ENCODE measurements around the gene COL27A1. TPM values are rescaled to one million over a fixed set of nuclear protein-coding genes. Genes with fewer than 3 reads are reported as not detected.

Gene COL27A1
- polyA plus RNA-seq, 4 donors, result 31.8 to 52.3 (median 39.3) TPM

DNA sequence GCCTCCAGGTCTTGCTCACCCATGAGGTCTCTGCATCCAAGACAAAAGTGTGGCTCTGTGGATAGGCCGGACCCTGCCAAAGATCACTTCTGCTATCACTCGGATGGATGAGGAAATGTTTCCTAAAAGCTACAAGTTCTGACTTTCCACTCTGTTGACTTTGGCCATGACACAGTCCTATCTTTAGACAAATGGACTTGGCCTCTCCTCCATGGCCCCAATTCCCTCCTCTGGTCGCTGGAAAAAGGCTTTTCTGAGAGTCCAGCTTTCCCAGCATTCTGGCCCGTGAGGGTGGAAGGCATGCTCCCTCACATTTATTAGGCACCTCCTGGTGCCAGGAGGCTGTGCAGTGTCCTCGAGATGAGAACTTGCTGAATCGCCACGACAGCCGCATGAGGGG lies 83.1 kb downstream of the COL27A1 start:
- no peak for DNase-seq (ENCODE audit: low read depth in 4 of 4, low spot score in 3 of 4)

DNA sequence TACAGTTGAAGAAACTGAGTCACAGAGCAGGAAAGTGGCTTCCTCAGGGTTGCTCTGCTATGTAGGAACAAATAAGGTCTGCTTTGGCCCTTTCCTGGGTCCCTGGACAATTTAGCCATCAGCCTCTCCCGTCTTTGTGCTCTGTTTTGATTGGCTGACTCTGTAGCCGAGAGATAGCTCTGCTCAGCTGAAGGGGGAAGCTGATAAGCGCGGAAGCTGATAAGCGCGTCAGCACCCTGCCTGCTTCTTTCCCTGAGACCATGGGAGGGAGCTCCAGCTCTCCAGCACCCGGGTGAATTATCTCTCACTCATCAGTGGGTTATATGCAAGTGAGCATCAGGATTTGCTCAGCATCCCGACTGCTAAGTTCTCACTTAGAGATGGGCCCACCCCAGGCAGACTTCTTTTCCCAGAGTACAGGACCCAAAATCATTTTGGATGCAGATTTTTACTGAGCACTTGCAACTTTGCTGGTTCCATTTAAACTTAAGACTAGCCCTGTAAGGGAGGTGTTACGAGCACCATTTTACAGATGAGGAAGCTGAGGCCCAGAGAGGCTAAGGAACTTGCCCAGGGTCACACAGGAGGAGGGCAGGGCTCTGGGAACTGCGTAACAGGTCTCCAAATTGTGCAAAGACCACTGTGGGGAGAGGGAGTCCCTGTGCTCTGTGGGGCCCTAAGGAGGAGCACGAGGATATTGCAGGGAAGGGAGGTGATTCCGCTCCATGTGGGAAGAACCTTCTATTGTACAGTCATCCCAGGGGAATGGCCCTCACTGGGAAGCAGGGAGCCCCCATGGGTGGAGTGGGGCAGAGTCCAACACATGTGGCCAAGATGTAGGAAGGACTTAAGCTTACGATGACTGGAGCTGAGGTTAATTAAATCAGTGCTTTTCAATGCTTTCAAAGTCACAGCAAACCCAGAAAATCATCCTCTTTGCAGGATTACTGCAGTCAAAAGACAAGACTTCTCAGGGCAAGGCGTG lies 83.8 kb downstream of the COL27A1 start:
- DNase-seq (ENCODE audit: low read depth in 4 of 4, low spot score in 3 of 4), result no peak

DNA sequence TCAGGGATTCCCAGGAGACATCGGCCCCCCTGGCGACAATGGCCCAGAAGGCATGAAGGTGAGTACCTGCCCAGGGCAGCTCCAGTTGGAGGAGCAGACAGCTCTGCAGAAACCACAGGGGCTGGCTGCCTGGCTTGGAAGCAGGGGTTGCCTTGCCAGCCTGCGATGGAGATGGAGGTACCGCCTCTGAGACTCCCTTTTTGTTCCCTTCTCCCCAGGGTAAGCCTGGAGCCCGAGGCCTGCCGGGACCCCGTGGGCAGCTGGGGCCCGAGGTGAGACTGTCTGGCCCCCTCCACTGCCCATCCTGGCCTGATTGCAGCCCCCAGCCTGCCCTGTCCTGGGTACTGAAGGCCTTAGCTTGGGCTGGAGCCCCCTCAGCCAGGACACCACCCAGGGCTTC lies 84.9 kb downstream of the COL27A1 start:
- DNase-seq (ENCODE audit: low read depth in 4 of 4, low spot score in 3 of 4), result no peak

DNA sequence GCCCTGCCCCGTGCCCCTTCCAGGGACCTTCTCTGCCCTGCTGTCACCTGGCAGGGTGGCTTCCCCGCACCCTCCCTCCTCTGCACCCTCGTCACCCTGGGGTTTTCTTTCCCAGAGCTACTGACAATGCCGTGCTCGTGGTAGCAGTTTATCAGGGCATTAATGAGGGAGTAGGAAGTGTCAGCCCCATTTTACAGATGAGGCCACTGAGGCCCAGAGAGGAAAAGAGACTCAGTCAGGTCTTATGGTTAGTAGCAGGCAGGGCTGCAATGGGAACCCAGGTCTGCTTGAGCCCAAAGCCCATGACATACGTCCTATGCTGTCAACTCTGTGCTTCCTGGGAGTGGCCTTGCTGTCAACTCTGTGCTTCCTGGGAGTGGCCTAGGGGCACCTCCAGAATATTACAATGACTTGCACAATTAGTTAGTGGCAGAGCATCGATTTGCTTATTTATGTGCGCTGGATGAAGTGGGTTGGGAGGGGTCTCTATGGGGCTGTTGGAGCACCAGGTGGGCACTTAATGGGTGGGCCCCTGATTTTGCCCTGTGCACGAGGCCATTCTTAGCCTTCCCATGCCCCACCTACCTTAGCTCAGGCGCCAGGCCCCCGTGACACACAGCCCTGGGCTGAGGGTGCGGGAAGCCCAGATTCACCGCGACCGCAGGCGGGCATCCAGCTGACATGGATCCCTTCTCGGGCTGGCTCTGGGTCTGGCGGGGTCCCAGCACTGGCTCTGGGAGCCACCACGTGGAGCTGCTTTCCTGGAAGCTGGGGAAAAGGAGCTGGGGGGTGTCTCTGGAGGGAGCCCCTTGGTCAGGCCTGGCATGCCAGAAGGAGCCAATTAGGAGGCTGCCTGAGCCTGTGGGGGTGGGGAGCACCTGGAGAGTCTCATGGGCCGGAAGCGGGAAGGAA lies 85.6 kb downstream of the COL27A1 start:
- DNase-seq (ENCODE audit: low read depth in 4 of 4, low spot score in 3 of 4), result no peak

DNA sequence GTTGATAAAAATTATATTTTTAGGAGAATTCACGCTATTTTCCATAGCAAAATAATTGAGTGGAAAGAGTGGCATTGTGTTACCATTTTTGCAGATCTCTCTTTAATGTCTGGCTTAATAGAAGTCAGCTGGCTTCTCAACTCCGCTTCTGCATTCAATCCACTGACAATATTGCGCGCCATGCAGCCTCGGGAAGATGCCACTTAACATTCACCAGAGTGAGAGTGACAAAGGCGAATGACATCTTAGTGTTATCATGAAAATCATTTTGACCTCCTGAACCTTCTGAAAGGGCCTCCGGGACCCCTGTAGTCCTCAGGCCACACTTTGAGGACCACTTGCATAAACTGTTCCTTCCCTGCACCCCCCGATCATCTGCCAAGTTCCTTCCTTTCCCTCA lies 87.5 kb downstream of the COL27A1 start:
- DNase-seq (ENCODE audit: low read depth in 4 of 4, low spot score in 3 of 4), result no peak

DNA sequence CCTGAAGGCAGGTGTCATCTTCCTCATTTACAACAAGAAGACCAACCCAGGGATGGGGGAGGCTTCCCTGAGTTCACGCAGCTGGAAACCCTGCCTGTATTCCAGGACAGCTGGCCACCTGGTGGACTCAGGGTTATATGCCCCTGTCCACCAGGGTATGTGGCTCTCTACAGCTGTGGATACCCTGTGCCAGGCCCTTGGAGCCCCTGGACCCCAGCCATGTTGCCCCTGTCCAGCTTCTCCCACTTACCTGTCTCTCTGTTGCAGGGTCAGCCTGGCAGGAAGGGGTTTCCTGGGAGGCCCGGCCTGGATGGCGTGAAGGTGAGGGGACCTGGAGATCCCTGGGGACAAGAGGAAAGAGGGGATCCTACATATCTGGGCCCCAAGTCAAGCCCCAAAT lies 87.9 kb downstream of the COL27A1 start:
- DNase-seq (ENCODE audit: low read depth in 4 of 4, low spot score in 3 of 4), result no peak

DNA sequence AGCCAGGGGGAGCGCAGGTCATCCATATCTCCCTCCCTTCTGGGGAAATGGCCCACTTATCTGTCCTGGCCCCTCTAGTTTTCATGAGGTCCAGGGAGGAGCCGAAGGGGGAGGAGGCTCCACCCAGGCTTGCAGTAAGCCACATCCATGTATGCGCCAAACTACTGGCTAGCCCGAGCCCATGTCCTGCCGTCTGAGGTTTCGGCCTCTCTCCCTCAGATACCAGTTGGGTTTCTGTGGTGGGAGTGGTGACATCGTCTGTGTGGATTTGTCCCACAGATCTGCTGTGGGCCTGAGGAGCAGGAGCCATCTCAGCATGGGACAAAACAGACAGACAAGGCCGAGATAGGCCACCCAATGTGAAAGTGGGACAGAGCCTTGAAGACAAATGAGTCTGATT lies 89.2 kb downstream of the COL27A1 start:
- no peak for DNase-seq (ENCODE audit: low read depth in 4 of 4, low spot score in 3 of 4)

DNA sequence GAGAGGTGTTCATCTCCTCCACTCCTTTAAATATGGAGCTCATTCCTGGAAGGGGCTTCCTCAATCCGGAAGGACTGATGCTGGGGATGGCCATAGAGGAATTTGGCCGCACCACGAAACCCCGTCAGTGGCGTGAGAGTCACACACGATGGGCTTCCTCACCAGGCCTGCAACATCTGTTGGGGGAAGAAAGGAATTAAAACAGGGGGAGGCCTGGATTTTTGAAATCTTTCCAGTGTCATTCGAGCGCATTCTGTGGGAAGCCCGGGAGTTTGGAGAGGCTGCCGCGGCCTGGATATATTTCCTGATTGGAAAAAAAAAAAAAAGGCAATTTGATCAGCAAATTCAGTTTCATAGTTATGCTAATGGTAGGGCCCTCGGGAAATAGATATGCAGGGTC lies 91.2 kb downstream of the COL27A1 start:
- DNase-seq (ENCODE audit: low read depth in 4 of 4, low spot score in 3 of 4), result no peak

DNA sequence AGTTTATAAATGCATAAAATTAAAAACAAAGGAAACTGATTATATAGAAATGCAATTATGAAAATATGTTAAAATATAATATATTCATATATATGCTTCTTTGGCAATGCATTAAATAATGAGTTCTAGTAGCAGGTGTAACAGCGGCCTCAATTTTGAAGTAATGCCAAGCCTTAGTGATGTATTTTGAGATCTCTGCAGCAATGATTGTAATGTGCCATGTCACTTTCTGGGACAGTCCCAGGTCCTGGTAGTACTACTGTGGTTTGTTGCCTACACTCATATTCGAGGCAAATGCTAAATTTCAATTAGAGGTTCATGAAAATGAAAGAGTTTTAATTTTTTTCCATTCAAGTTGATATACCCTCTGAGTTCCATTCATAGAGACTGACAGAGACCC lies 91.7 kb downstream of the COL27A1 start:
- DNase-seq (ENCODE audit: low read depth in 4 of 4, low spot score in 3 of 4), result no peak

DNA sequence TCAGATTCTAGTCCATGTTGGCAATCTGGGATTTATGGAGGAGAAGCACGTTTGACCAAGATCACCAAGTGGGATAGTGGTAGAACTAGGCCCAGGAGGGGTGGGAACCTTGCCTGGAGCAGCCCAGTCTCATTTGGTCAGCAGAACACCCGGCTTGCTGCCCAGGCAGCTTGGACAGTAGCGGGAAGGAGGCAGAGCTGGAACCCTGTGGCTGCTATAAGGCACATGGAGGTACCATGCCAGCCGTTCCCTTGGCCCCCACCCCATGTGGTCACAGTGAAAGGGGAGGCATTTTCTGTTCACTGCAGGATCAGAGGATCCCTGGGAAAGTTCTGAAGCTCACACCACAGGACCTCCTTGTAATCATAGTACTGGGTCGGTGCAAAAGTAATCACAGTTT lies 92.2 kb downstream of the COL27A1 start:
- no peak for DNase-seq (ENCODE audit: low read depth in 4 of 4, low spot score in 3 of 4)

DNA sequence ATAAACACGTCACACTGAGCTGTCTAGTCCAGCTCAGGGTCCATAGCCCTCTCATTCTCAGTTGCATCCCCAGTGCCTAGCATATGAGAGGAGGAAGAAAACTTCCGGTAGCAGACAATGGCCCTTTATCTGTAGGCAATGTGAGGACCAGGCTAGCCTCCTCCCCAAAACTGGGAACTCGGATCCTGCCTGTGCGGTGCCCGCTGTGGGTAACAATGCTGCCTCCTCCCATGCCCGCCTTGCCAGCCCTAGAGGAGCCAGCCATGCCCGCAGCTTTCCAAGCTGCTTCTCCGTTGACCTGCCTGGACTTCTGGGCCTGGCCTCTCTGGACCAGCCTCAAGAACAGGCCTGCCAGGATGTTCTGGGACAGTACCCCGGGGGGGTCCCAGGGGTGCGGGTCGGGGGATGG lies 93.0 kb downstream of the COL27A1 start:
- DNase-seq (ENCODE audit: low read depth in 4 of 4, low spot score in 3 of 4), result no peak

DNA sequence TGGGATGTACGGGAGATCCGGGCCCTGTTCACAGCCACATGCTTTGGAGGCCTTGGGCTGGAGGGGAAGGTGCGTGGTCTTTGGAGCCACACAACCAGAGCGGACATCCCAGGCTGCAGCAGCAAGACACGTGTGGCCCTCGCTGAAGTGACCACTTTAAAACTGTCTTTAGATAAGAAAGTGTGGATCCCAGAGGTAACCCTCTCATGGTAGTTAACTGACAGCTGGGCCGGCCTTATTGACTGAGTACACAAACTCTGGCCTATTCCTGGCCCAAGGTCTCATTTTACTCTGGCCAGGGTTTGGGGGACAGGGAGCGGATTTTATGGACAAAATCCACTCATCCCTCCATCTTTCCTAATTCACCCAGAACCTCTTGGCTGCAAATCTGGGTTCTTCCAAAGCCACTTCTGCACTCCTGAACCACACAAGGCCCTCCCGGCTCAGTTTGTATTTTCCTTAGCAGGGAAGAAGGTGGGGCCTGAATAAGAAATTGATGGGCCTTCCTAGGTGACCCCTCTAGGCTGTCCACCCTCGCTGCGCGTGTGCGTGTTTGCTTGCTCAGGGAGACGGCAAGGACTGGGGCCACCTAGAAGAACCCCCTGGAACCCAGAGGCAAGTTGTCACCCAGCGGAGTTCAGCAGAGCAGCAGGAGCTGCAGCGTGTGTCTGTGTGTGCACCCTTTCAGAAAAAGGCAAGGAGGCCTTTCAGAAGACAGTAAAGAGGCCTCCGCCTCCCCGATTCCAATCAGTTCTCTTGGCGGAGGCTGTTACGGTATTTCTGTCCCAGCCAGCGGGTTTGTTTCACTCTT lies 94.3 kb downstream of the COL27A1 start:
- no peak for DNase-seq (ENCODE audit: low read depth in 4 of 4, low spot score in 3 of 4)

DNA sequence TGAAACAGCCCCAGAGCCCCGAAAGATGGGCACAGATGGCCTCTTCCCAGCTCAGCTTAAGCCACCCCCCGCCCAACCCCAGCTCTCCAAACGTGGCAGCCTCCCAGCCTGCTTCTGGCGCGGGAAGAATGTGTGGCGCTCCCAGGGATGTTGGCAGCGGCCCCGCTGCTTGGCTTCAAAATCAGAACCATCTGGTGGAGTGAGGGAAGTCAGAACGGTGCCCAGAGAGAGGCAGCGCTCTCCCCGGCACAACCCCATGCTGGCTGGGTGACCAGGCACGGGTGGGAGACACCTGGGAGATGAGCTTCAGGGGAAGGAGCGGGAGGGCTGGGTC lies 94.9 kb downstream of the COL27A1 start:
- DNase-seq (ENCODE audit: low read depth in 4 of 4, low spot score in 3 of 4), result no peak

DNA sequence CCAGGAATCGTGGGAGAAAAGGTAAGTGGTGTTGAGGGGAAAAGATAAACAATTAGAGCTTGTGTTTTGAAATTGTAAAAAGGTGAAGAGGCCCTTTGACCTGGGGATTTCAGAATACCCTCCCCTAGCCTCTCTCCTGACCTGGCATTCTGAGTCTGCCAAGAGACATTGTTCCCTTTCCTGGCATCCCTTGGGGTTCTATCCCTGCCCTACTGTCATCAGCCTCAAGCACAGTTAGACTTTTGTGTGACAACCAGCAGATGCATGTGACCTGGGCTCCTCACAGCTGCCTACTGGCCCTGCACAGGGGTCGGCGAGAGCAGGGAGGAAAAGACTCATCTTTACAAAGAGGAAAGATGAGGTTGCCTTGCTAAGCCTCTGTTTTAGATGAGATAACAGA lies 95.3 kb downstream of the COL27A1 start:
- no peak for DNase-seq (ENCODE audit: low read depth in 4 of 4, low spot score in 3 of 4)

DNA sequence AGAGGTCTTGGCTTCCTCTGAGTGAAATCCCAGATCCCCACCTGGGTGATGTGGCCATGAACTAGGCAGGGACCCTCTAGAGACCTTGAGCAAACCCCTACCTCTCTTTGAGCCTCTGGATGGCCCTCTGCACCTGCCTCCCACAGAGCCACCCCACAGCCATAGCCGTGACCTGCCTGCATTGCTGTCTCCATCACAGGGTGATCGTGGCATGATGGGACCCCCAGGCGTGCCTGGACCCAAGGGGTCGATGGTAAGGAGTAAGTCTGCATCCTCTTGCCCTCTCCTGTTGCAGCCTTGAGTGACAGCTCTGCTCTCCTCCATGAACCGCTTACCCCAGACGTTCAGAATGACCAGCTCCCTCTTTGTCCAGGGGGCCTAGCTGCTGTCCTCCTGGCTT lies 97.1 kb downstream of the COL27A1 start:
- no peak for DNase-seq (ENCODE audit: low read depth in 4 of 4, low spot score in 3 of 4)

DNA sequence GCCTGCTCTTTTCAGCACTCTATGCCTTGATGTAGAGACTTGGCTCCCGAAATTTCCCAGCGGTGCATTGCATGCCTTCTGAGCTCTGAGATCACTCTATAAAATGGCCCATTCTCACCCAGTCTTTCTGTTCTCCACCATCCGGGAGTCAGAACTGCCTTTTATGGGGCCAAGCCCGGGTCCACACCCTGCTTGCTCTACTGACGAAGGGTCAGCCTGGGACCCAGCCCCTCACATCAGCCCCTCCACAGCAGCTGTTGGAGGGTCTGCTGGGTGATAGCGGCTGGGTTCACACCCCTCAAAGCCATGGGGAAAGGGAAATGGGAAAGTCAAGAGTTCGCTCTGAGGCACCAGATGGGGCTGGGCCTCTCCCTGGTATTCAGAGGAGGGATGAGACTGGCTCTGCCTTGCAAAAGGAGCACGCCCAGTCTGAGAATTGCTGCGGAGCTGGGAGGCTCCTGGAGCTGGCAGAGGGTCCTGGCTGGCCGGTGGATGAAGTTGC lies 101.5 kb downstream of the COL27A1 start:
- DNase-seq (ENCODE audit: low read depth in 4 of 4, low spot score in 3 of 4), result no peak

DNA sequence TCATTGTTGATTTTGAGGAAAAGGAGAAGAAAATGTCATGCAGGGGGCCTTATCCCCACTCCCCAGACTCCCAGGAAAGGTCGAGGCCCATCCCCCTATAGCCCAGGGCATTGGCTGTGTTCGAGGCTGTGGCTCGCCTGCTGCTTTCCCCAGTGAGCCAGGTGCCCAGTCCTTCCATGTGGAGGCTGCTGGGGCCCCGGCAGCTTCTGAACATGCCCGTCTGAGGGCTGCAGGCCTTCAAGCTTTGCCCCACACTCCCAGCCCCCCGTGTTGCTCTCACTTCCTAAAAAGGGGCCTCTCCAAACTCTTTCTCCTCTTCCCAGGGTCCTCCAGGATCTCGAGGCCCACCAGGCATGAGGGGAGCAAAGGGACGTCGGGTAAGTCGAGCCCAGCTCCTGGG lies 102.9 kb downstream of the COL27A1 start:
- DNase-seq (ENCODE audit: low read depth in 4 of 4, low spot score in 3 of 4), result no peak

DNA sequence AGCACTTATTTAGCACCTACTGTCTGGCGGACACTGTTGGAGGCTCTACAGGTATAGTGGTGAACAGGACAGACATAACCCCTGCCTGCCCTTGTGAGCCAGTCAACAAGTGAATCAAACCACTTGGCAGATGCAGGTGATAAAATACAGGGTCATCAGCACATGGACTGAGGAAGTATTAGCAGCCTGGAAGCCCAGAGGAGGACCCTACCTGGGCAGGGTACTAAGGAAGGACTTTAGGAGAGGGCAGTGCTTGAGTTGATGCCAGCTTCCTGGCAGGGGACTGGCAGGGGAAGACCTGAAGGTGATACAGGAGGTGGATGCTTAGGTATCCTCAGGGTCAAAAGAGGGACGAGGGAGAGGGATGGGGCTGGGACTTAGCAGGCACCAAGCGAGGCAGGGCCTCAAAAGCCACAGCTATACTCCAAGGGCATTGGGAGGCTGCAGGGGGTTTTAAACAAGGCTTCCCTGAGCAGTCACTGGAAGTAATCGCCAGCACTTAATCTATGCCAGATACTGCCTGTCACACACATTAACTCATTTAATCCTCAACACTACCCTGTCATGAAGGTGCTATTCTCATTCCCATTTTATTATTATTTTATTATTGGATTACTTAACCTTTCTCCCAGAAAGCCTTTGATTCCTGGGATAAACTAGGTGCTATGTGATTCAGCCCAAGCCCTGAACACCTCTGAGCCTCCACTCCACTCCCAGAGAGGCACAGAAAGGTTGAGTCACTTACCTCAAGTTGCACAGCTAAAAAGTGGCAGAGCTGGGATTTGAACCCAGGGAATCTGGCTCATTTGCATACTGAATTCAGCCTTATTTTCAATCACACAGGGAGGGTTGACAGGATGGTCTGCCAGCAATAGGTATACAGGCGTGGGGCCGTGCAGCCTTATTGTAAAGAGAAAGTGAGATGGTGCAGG lies 103.8 kb downstream of the COL27A1 start:
- DNase-seq (ENCODE audit: low read depth in 4 of 4, low spot score in 3 of 4), result no peak

DNA sequence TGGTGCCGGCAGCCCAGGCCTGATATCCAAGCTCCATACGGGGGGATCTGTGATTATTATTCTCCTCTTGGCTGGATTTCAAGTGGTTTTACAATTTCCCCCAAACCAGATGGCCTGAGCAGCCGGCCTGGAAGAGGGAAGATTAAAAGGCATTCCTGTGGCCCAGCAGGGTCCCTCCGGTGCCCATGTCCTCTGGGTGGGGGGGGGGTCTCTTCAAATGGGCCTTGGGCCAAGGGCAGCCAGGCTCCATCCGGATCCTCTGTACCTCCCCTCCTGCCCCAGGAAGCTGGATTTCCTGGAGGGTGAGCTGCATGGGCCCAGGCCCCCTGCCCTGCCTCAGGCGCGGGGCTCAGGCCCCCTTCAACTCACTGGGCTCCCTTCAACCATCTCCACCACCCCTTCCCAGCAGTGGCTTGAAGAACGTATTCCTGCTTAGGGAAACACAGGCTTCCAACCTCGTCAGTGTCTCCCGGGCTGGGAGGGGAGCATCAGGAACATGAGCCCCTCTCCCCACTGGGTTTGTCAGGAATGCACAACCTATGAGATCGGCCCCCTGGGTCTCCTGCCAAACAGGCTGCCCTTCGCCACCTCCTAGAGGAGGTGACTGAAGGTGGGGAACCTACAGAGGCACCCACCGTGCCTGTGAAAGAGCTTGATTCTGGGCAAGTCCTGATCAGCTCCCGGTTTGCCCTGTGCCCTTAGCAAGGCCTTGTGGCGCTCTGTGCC lies 104.6 kb downstream of the COL27A1 start:
- DNase-seq (ENCODE audit: low read depth in 4 of 4, low spot score in 3 of 4), result no peak
